Epithelial cell of proximal tubule (primary cell): ENCODE results near the gene GREB1L. TPM values are rescaled to one million over a fixed set of nuclear protein-coding genes. Genes with fewer than 3 reads are reported as not detected.

Experiments used
- DNase-seq: peaks from one replicate; pipeline ENCODE4 v3.0.0-alpha.2; 2011; ENCODE audit warnings: low read depth
- H3K4me3 ChIP-seq: 2 replicates; pipeline ENCODE4 v1.5.1; 2011; ENCODE audit warnings: low read depth, mild to moderate bottlenecking, low read length
- CTCF ChIP-seq: conservative IDR thresholded peaks from 2 replicates; pipeline ENCODE4 v1.5.1; 2012; ENCODE audit warnings: low read depth, mild to moderate bottlenecking, low read length
- total RNA-seq: library from RNA; depleted of rRNA; stranded (reverse); fragments of >200 nt; gene quantifications from 2 replicates; pipeline ENCODE4 v1.2.3, GENCODE V29; 2015

Gene GREB1L
- total RNA-seq, 1 donor from 2014 or later = 6.2 TPM

- no peak overlapping the region for H3K4me3 ChIP-seq
- DNase-seq = peak; percentile 43
- TF ChIP-seq CTCF = no peak
Observed at GRCh38 chr18:21433436-21433835, 191.4 kb downstream of the GREB1L start.

GRCh38 chr18:21439431-21439846 lies 197.4 kb downstream of the GREB1L start:
- peak; percentile 98 for DNase-seq
- H3K4me3 ChIP-seq = no peak overlapping the region
- no peak for TF ChIP-seq CTCF

GRCh38 chr18:21441670-21442069 lies 199.6 kb downstream of the GREB1L start:
- no peak for TF ChIP-seq CTCF
- DNase-seq = no peak
- H3K4me3 ChIP-seq = no peak overlapping the region

- TF ChIP-seq CTCF = no peak
- no peak for DNase-seq
- no peak overlapping the region for H3K4me3 ChIP-seq
Observed at GRCh38 chr18:21443776-21444464, 201.9 kb downstream of the GREB1L start.

- TF ChIP-seq CTCF = peak; percentile 95
- no peak overlapping the region for H3K4me3 ChIP-seq
- no peak for DNase-seq
Observed at GRCh38 chr18:21444465-21445212, 202.6 kb downstream of the GREB1L start.

GRCh38 chr18:21448299-21448698 lies 206.3 kb downstream of the GREB1L start:
- TF ChIP-seq CTCF = no peak
- DNase-seq = no peak
- H3K4me3 ChIP-seq = no peak overlapping the region
